Stomach (tissue), 4 donors: ENCODE results near the gene HOXD8.

Experiments used
- POLR2A ChIP-seq, 4 donors: fragments of 450-650 bp; IDR thresholded peaks; one replicate each; pipeline ENCODE4 v1.6.1; 2016; ENCODE audit warnings: antibody characterized with exemption in 4 of 4, control low read depth in 2 of 4, mild to moderate bottlenecking in 1 of 4, moderate library complexity in 1 of 4
- POLR2AphosphoS5 ChIP-seq, 3 donors: sonication (generic); formaldehyde crosslinking; IDR thresholded peaks; one replicate each; pipeline ENCODE4 v1.6.1; 2016; ENCODE audit warnings: antibody characterized with exemption in 3 of 3
- TF ChIP-seq, protein P1 (sequence below), 7 experiments: fragments of 450-650 bp in 4 of 7; fragments of 200-600 bp in 3 of 7; sonication (generic) in 3 of 7; IDR thresholded peaks; one replicate each; pipeline ENCODE4 v1.5.1; 2016 to 2019; ENCODE audit warnings: antibody characterized with exemption in 7 of 7, control low read depth in 2 of 7, mild to moderate bottlenecking in 1 of 7

GRCh38 chr2:176139661-176140512 lies 10.4 kb downstream of the HOXD8 start:
- TF ChIP-seq POLR2AphosphoS5 (IDR thresholded peaks at IDR 0.05) = no peak
- no peak for TF ChIP-seq POLR2A (IDR thresholded peaks at IDR 0.05)
- TF ChIP-seq, protein P1, sequence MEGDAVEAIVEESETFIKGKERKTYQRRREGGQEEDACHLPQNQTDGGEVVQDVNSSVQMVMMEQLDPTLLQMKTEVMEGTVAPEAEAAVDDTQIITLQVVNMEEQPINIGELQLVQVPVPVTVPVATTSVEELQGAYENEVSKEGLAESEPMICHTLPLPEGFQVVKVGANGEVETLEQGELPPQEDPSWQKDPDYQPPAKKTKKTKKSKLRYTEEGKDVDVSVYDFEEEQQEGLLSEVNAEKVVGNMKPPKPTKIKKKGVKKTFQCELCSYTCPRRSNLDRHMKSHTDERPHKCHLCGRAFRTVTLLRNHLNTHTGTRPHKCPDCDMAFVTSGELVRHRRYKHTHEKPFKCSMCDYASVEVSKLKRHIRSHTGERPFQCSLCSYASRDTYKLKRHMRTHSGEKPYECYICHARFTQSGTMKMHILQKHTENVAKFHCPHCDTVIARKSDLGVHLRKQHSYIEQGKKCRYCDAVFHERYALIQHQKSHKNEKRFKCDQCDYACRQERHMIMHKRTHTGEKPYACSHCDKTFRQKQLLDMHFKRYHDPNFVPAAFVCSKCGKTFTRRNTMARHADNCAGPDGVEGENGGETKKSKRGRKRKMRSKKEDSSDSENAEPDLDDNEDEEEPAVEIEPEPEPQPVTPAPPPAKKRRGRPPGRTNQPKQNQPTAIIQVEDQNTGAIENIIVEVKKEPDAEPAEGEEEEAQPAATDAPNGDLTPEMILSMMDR (IDR thresholded peaks at IDR 0.05) = no peak
